PFSK-1 (cell line): ENCODE data around the gene CHMP1B.

ENCODE experiments used
- FOXP2 ChIP-seq: optimal IDR thresholded peaks from 2 replicates; pipeline ENCODE3; 2011; ENCODE audit warnings: borderline replicate concordance, control low read depth, inconsistent platforms; ENCODE audit not compliant: insufficient read depth; ENCODE audit errors: extremely low read length, extremely low read depth
- POLR2AphosphoS5 ChIP-seq: IDR thresholded peaks from 2 replicates; pipeline ENCODE4 v1.6.1; 2012; ENCODE audit warnings: low read depth, mild to moderate bottlenecking, control low read depth, low read length, moderate library complexity
- SIN3A ChIP-seq: IDR thresholded peaks from 2 replicates; pipeline ENCODE4 v1.6.1; 2012; ENCODE audit warnings: mild to moderate bottlenecking, low read length, moderate library complexity, borderline replicate concordance; ENCODE audit not compliant: insufficient read depth
- TAF1 ChIP-seq: IDR thresholded peaks from 2 replicates; pipeline ENCODE4 v1.6.1; 2012; ENCODE audit warnings: low read length, control low read depth, borderline replicate concordance; ENCODE audit not compliant: insufficient read depth
- TF ChIP-seq, protein P1 (sequence below), 2 experiments: IDR thresholded peaks; 2 replicates each; pipeline versions ENCODE4 v1.6.1 to v1.8.0; 2011 to 2012; ENCODE audit warnings: low read depth in 2 of 2, low read length in 2 of 2, control low read depth in 1 of 2, inconsistent platforms in 1 of 2, mild to moderate bottlenecking in 1 of 2, moderate library complexity in 1 of 2; ENCODE audit not compliant: insufficient read depth in 1 of 2

- no peak for TF ChIP-seq TAF1
- TF ChIP-seq, protein P1, sequence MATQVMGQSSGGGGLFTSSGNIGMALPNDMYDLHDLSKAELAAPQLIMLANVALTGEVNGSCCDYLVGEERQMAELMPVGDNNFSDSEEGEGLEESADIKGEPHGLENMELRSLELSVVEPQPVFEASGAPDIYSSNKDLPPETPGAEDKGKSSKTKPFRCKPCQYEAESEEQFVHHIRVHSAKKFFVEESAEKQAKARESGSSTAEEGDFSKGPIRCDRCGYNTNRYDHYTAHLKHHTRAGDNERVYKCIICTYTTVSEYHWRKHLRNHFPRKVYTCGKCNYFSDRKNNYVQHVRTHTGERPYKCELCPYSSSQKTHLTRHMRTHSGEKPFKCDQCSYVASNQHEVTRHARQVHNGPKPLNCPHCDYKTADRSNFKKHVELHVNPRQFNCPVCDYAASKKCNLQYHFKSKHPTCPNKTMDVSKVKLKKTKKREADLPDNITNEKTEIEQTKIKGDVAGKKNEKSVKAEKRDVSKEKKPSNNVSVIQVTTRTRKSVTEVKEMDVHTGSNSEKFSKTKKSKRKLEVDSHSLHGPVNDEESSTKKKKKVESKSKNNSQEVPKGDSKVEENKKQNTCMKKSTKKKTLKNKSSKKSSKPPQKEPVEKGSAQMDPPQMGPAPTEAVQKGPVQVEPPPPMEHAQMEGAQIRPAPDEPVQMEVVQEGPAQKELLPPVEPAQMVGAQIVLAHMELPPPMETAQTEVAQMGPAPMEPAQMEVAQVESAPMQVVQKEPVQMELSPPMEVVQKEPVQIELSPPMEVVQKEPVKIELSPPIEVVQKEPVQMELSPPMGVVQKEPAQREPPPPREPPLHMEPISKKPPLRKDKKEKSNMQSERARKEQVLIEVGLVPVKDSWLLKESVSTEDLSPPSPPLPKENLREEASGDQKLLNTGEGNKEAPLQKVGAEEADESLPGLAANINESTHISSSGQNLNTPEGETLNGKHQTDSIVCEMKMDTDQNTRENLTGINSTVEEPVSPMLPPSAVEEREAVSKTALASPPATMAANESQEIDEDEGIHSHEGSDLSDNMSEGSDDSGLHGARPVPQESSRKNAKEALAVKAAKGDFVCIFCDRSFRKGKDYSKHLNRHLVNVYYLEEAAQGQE (IDR thresholded peaks at IDR 0.05; ENCODE audit: insufficient read depth in 1 of 2, low read depth in 2 of 2, low read length in 2 of 2) = no peak
- no peak for TF ChIP-seq POLR2AphosphoS5
- TF ChIP-seq FOXP2 = no peak
- no peak for TF ChIP-seq SIN3A
Observed at GRCh38 chr18:11866764-11867163, 15.6 kb downstream of the CHMP1B start.
